Raji (cell line): Measurements from ENCODE around the gene VPS51.

ENCODE experiments used
- POLR2A ChIP-seq: IDR thresholded peaks from 2 replicates; pipeline ENCODE4 v1.6.1; 2011; ENCODE audit warnings: low read depth, low read length, control low read depth; ENCODE audit not compliant: insufficient read depth

The VPS51 gene

DNA sequence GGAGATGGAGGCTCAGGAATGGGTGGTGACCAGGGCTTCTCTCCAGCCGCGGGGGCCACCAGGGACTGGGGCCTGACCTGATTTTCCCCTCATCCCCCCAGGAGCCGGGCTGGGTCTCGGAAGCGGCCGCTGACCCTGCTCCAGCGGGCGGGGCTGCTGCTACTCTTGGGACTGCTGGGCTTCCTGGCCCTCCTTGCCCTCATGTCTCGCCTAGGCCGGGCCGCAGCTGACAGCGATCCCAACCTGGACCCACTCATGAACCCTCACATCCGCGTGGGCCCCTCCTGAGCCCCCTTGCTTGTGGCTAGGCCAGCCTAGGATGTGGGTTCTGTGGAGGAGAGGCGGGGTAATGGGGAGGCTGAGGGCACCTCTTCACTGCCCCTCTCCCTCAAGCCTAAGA lies 8.2 kb upstream of the VPS51 start:
- no peak for TF ChIP-seq POLR2A

DNA sequence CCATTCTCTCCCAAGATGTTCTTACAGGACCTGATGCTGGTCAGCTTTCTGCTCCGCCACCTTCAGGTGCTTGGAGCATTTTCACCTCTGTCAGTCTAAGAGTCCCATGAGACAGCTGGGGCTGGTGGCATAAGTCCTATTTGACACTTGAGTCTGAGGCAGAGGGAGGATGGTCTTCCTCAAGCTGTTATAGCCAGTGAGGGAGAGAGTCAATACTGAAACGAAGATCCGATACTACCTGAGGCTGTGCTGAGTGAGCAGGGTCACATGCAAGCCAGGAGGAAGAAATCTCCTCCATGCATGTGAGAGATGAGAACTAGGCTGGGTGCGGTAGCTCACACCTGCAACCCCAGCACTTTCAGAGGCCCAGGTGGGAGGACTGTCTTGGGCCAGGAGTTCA lies 6.4 kb upstream of the VPS51 start:
- no peak for TF ChIP-seq POLR2A

DNA sequence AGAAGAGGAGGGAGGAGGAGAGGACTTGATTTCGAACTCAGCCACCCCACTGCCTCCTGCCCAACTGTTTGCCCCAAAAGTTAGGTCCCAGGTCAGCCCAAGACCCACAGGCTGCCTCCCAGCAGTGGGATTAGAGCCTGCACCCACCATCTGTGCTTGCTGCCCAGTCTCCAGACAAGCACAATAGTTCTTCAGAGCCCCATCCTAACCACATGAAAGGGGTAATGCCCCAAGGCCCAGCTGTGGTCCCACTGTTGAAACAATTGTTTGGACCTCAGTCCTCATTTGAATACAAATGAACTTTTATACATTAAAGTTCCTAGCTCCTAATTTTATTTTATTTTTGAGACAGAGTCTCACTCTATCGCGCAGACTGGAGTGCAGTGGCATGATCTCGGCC lies 5.4 kb upstream of the VPS51 start:
- no peak for TF ChIP-seq POLR2A

DNA sequence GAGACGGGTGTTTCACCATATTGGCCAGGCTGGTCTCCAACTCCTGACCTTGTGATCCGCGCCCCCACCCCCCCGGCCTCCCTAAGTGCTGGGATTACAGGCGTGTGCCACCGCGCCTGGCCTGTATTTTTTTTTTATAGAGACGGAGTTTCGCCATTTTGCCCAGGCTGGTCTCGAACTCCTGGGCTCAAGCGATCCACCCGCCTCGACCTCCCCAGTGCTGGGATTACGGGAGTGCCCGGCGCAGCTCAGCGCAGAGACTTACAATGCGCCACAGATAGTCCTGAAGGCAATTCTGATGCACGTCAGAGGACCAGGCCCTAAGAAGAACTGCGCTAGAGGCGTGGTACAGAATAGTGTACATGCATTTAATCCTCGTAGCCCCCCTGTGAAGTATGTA lies 587 bp upstream of the VPS51 start:
- no peak for TF ChIP-seq POLR2A

DNA sequence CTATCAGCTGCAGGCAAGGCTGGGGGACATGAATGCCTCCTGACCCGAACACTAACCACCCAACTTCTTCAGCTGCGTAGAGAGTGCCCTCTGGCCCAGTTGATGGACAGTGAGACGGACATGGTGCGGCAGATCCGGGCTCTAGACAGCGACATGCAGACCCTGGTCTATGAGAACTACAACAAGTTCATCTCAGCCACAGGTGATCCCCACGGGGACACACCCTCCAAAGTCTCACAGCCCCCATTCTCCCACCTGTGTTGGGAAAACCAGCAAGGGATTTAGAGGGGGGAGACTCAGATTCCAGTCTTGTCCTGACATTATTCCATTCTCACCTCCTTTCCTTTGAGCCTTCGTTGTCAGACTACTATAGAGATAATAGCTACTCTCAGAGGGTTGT lies 912 bp downstream of the VPS51 start:
- no peak for TF ChIP-seq POLR2A

DNA sequence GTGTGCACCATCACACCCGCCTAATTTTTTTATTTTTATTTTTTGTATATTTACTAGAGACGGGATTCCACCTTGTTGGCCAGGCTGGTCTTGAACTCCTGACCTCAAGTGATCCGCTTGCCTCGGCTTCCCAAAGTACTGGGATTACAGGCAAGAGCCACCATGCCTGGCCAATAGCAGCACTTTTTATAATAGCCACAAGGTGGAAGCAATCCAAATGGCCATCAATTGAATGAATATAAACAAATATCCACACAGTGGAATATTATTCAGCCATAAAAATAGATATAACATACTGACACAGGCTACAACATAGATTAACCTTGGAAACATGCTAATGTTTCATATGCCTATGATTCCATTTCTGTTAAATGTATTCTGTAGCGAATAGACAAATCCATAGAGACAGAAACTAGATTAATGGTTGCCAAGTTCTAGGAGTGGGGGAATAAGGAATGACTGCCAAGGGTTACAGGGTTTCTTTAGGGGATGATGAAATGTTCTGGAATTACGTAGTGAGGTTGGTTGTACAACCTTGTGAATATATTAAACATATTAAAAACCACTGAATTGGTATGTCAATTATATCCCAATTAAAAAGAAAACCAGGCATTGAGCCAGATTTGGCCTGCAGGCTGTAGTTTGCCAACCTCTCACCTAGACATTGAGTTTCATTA lies 4.8 kb downstream of the VPS51 start:
- no peak for TF ChIP-seq POLR2A

DNA sequence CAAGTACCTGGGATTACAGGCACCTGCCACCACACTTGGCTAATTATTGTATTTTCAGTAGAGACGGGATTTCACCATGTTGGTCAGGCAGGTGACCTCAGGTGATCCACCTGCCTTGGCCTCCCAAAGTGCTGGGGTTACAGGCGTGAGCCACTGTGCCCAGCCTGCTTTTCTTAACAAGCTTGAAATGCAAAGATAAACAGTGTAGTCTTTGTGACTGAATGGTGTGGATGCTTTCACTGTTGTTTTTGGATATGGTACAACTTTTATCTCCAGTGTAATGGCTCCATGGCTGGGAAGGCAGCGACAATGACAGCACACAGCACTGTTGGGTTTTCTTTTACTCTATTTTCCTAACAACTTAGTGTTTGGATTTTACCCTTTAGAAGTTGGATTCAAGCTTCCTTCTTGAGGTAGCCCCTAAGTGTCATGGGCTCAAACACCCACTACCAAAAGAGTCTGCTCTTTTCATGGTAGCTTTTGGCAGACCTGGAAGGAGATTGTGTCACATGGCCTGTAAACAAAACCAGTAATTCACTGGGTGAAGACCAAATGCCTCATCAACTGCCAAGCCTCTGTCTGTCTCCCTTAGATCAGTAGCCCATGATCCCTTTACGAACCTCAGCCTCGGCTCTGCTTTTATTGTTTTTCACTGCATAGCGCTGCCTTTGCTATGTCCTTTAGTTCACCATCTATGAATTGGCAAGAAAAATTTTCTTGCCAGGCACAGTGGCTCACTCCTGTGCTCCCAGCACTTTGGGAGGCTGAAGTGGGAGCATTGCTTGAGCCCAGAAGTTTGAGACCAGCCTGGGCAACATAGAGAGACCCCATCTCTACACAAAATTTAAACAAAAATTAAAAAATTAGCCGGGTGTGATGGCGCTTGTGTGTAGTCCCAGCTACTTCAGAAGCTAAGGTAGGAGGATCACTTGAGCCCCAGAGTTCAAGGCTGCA lies 6.4 kb downstream of the VPS51 start:
- no peak for TF ChIP-seq POLR2A

DNA sequence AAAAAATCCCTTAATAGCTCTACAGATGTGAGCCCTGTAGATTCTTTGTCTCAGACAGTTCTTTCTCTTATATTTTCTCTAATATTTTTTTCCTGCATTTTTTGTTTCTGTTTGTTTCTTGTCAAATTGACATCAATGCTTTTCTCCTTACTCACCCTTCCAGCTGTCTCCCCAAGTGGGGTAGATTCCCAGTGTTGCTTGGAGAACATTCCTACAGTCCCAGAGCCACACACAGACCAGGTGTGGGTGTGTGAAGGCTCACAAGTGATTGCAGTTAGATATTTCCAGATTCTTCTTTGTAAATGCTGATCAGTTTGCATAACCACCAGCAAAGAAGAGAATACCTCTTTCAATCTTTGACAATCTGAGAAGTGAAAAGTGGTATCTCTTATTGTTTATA lies 7.5 kb downstream of the VPS51 start:
- no peak for TF ChIP-seq POLR2A

DNA sequence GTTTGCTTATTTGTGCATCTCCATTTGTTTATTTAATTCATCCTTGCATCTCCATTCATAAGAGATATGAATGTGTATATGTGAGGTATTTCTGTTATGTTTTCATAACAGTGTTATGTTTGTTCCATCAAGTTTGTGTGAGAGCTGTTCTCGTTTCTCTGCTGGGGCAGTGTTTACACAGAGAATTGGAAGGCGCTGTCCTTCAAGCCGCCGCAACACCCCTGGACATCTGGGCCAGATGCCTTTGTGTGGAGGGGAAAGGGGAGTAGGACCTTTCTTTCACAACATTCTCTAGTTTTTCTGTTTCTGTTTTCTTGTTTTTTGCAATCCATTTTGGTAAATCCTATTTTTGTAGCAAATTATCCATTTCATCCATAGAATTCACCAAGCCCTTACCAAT lies 8.6 kb downstream of the VPS51 start:
- no peak for TF ChIP-seq POLR2A

DNA sequence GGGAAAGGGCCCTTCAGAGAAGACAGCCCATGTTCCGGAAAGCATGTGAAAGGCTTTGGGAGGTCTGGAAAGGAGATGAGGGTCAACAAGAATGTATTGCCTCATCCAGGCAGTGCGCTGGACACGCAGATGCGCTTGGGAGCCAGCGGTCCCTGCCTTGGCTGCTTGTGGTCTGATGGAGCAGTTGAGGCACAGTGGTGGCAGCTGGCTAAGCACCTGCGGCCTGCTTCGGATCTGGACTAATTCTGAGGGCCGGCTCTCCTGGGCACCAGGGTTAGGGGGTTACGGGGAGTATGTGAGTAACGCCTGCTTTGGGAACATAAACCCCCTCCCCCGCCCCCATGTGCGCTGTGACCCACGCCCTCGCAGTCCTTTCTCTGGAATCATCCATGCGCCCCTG lies 11.1 kb downstream of the VPS51 start:
- TF ChIP-seq POLR2A = no peak

DNA sequence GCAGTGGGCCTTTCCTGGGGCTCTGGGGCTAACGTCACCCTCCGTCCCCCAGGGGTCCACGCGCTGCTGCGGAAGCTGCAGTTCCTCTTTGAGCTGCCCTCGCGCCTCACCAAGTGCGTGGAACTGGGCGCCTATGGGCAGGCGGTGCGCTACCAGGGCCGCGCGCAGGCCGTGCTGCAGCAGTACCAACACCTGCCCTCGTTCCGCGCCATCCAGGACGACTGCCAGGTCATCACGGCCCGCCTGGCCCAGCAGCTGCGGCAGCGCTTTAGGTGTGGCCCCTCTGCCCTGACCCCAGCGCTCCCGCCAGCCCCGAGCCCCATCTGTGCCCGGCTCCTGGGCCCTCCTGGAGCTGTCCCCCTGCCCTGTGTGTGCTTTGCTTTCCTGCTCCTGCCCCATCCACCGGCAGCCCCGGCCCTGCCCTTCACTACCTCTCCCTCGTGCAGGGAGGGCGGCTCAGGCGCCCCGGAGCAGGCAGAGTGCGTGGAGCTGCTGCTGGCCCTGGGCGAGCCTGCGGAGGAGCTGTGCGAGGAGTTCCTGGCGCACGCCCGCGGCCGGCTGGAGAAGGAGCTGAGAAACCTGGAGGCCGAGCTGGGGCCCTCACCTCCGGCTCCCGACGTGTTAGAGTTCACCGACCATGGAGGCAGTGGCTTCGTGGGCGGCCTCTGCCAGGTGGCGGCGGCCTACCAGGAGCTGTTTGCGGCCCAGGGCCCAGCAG lies 11.9 kb downstream of the VPS51 start:
- no peak for TF ChIP-seq POLR2A

DNA sequence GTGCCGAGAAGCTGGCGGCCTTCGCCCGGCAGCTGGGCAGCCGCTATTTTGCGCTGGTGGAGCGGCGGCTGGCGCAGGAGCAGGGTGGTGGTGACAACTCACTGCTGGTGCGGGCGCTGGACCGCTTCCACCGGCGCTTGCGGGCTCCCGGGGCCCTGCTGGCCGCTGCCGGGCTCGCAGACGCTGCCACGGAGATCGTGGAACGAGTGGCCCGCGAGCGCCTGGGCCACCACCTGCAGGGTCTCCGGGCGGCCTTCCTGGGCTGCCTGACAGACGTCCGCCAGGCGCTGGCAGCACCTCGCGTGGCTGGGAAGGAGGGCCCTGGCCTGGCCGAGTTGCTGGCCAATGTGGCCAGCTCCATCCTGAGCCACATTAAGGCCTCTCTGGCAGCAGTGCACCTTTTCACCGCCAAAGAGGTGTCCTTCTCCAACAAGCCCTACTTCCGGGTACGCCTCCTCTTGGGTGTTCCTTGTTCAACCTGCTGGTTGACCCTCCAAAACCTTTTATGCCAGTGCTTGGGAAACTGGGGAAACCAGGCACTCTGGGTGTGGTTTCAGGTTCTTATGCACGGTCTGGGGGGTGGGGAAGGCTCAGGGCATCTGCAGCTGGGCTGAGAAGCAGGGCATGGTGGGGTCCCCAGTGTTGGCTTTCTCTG lies 12.6 kb downstream of the VPS51 start:
- no peak for TF ChIP-seq POLR2A

DNA sequence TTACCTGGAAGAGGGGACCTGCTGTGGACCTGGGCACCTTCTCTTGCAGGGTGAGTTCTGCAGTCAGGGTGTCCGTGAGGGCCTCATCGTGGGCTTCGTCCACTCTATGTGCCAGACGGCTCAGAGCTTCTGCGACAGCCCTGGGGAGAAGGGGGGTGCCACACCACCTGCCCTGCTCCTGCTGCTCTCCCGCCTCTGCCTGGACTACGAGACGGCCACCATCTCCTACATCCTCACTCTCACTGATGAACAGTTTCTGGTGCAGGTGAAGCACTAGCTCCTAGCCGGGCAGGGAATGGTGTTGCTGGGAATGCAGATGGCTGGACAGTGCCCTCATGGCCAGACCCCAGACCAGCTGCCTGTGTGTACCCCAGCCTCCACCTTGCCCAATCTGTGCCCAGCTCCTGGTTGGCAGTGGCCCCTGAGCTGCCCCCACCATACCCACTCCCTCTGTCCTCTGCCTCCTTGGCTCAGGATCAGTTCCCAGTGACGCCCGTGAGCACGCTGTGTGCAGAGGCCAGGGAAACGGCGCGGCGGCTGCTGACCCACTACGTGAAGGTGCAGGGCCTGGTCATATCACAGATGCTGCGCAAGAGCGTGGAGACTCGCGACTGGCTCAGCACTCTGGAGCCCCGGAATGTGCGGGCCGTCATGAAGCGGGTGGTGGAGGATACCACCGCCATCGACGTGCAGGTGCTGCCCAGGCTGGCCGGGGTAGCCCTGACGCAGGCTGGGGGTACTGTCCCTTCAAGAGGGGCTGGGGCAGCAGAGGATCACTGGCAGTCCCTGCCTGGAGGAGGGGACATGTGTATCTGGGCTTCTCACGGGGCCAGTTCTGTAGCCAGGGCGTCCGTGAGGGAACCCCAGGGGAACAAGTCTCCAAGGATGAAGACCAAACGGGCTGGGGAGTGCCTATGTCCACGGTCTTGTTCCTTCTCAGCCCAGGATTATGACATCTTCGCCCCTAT lies 13.5 kb downstream of the VPS51 start:
- no peak for TF ChIP-seq POLR2A

DNA sequence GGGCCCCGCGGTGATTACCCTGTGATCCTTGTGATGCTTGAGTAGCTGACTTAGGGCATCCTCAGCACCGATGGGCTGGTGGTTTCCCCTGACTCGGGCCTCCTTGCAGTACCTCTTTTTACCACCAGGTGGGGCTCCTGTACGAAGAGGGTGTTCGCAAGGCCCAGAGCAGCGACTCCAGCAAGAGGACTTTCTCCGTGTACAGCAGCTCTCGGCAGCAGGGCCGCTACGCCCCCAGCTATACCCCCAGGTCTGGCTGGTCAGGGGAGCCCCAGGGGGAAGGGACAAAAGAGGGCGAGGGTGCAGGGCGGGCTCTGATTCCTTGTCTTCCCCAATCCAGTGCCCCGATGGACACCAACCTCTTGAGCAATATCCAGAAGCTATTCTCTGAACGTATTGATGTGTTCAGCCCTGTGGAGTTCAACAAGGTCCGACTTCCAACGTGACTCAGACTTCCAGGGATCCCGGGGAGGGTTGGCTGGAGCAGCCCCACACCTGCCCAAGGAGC lies 14.4 kb downstream of the VPS51 start:
- no peak for TF ChIP-seq POLR2A
